Measurements from ENCODE around the gene PFDN2. TPM values are rescaled to one million over a fixed set of nuclear protein-coding genes. Genes with fewer than 3 reads are reported as not detected.

Gene PFDN2
- total and polyA plus RNA-seq, 2 of the 4 experiments (the other 2 are of a cell fraction): 62.4 to 179 TPM

GRCh38 chr1:161073474-161074121 lies 44.2 kb downstream of the PFDN2 start:
- ChIA-PET CTCF (interaction anchor here (0.5 to 0.7 kb wide), 2 partner anchors 23 to 190 kb away, joined by 3 read pairs; no protein-coding TSS in a partner anchor), POLR2A (ENCODE audit: unreplicated experiment) (no interaction called here)
- intact Hi-C loops (cut with micrococcal nuclease): loop anchor here (2.0 kb wide), 1 partner anchor 23 kb away; no protein-coding TSS in a partner anchor

More at GRCh38 chr1:161073474-161074121, 44.2 kb downstream of the PFDN2 start:
- Histone ChIP-seq H2AK9ac (replicated peaks; ENCODE audit: low read depth, low read length, poor library complexity) (peak overlapping the region; percentile 28), H3K18ac (ENCODE audit: low read depth, low read length) (no peak overlapping the region), H2AK5ac (ENCODE audit: low read depth, low read length) (no peak overlapping the region), H3K4ac (ENCODE audit: low read depth, low read length) (no peak overlapping the region), H2BK5ac (ENCODE audit: low read depth, low read length, poor library complexity, severe bottlenecking) (no peak overlapping the region), H3K4me3 (ENCODE audit: insufficient read depth, low read depth, low read length) (no peak overlapping the region), H3K4me1 (ENCODE audit: control insufficient read depth, insufficient read depth, low read length) (no peaks in the 10 kb centered on the region), H3K79me1 (ENCODE audit: low read depth in 1 of 2, low read length in 2 of 2) (no peaks in the 10 kb centered on the region), H3K27ac (ENCODE audit: insufficient read depth, low read length) (no peak overlapping the region), H4K91ac (ENCODE audit: insufficient read depth, low read depth, low read length) (no peak overlapping the region), H3K9me3 (ENCODE audit: control insufficient read depth, insufficient read depth, low read length) (no peaks in the 10 kb centered on the region), H3K27me3 (ENCODE audit: control insufficient read depth, insufficient read depth, low read length) (no peaks in the 10 kb centered on the region), H3K14ac (replicated peaks; ENCODE audit: low read depth, low read length) (no peak overlapping the region), H3K9ac (ENCODE audit: low read depth, low read length) (no peak overlapping the region), H2BK20ac (ENCODE audit: low read depth, low read length) (no peak overlapping the region), H3K36me3 (ENCODE audit: control insufficient read depth, insufficient read depth, low read length) (no peaks in the 10 kb centered on the region), H2AFZ (replicated peaks; ENCODE audit: low read length, poor library complexity) (peak overlapping the region; percentile 23), H3K56ac (ENCODE audit: extremely low read depth, insufficient read depth, low read length) (no peak overlapping the region), H2BK15ac (ENCODE audit: low read depth, low read length) (no peak overlapping the region), H2BK120ac (ENCODE audit: low read depth, low read length) (no peak overlapping the region), H4K20me1 (ENCODE audit: insufficient read depth, low read length) (no peaks in the 10 kb centered on the region; the same call in none of the 2 replicates), H4K8ac (ENCODE audit: low read depth in 2 of 2, low read length in 2 of 2) (no peak overlapping the region), H3K23ac (ENCODE audit: low read depth, low read length) (no peak overlapping the region), H3K4me2 (ENCODE audit: low read depth, low read length) (no peak overlapping the region), H3K9me1 (ENCODE audit: insufficient read depth, low read length) (no peaks in the 10 kb centered on the region), H4K5ac (ENCODE audit: low read depth, low read length) (no peak overlapping the region)
- dilution Hi-C loops (cut with HindIII; ENCODE audit: low sequenced_read_pairs, unreplicated experiment) (no loop called here), in situ Hi-C loops (cut with MboI; ENCODE audit: low sequenced_read_pairs) (no loop called here)
- no peak for ATAC-seq (ENCODE audit: low read depth)
- 81% methylated on average over 3 of the region's 7 CpGs; no CpG with 5 or more reads in 1 of the 2 experiments for WGBS, 2 experiments (ENCODE audit: extremely low coverage in 2 of 2, insufficient read length in 1 of 2)
- no TSS peak for BruUV-seq (replicated peaks)
- DNase-seq: no peak
- TF ChIP-seq BHLHE40 (IDR thresholded peaks at IDR 0.05; ENCODE audit: low read depth, low read length): no peak
